H9 (cell line): Measurements from ENCODE around the gene SIPA1L3. TPM values are rescaled to one million over a fixed set of nuclear protein-coding genes. Genes with fewer than 3 reads are reported as not detected.

Source experiments
- DNase-seq: peaks from one replicate; pipeline ENCODE4 v3.0.0-alpha.2; 2017
- H2AFZ ChIP-seq: one replicate; pipeline ENCODE4 v1.6.1; 2013; ENCODE audit warnings: mild to moderate bottlenecking, low read length, control low read depth, moderate library complexity
- H2AK5ac ChIP-seq: 2 replicates; pipeline ENCODE4 v1.6.1; 2013; ENCODE audit warnings: low read length, control low read depth, mixed read lengths; ENCODE audit not compliant: insufficient read length
- H2BK120ac ChIP-seq: one replicate; pipeline ENCODE4 v1.6.1; 2013; ENCODE audit warnings: low read depth, mild to moderate bottlenecking, low read length, control low read depth, inconsistent platforms; ENCODE audit not compliant: poor library complexity, severe bottlenecking
- H2BK12ac ChIP-seq: 2 replicates; pipeline ENCODE4 v1.6.1; 2013; ENCODE audit warnings: low read length, control low read depth, mixed read lengths, low read depth; ENCODE audit not compliant: insufficient read length
- H2BK15ac ChIP-seq: 2 replicates; pipeline ENCODE4 v1.6.1; 2013; ENCODE audit warnings: low read depth, low read length, control low read depth
- H2BK20ac ChIP-seq: one replicate; pipeline ENCODE4 v1.6.1; 2013; ENCODE audit warnings: low read depth, mild to moderate bottlenecking, low read length, control low read depth, inconsistent platforms; ENCODE audit not compliant: poor library complexity, severe bottlenecking
- H2BK5ac ChIP-seq: 2 replicates; pipeline ENCODE4 v1.6.1; 2013; ENCODE audit warnings: low read length, control low read depth, mixed read lengths; ENCODE audit not compliant: insufficient read length
- H3K14ac ChIP-seq: 2 replicates; pipeline ENCODE4 v1.6.1; 2013; ENCODE audit warnings: low read length, control low read depth; ENCODE audit not compliant: insufficient read depth
- H3K18ac ChIP-seq: 2 replicates; pipeline ENCODE4 v1.6.1; 2013; ENCODE audit warnings: low read depth, mild to moderate bottlenecking, mixed read lengths, low read length, control low read depth; ENCODE audit not compliant: insufficient read length
- H3K23ac ChIP-seq: 2 replicates; pipeline ENCODE4 v1.6.1; 2013; ENCODE audit warnings: low read length, control low read depth, mixed read lengths, low read depth; ENCODE audit not compliant: insufficient read length
- H3K23me2 ChIP-seq: 2 replicates; pipeline ENCODE4 v1.6.1; 2013; ENCODE audit warnings: low read depth, mild to moderate bottlenecking, mixed read lengths, low read length, control low read depth; ENCODE audit not compliant: insufficient read length, poor library complexity, severe bottlenecking
- H3K27ac ChIP-seq: 2 replicates; pipeline ENCODE4 v1.5.1; 2013; ENCODE audit warnings: low read length, control low read depth, mixed read lengths, low read depth; ENCODE audit not compliant: insufficient read length
- H3K27me3 ChIP-seq: 2 replicates; pipeline ENCODE4 v1.6.1; 2013; ENCODE audit warnings: low read length, control low read depth, inconsistent platforms; ENCODE audit not compliant: insufficient read depth
- H3K4ac ChIP-seq: 2 replicates; pipeline ENCODE4 v1.6.1; 2013; ENCODE audit warnings: low read depth, mild to moderate bottlenecking, control low read depth, inconsistent platforms, low read length, moderate library complexity
- H3K4me1 ChIP-seq: 2 replicates; pipeline ENCODE4 v1.6.1; 2013; ENCODE audit warnings: low read length, control low read depth, inconsistent platforms; ENCODE audit not compliant: insufficient read depth
- H3K4me2 ChIP-seq: 2 replicates; pipeline ENCODE4 v1.6.1; 2013; ENCODE audit warnings: low read length, control low read depth, mixed read lengths; ENCODE audit not compliant: insufficient read length, insufficient read depth
- H3K56ac ChIP-seq: 2 replicates; pipeline ENCODE4 v1.6.1; 2013; ENCODE audit warnings: low read depth, mild to moderate bottlenecking, mixed read lengths, low read length, control low read depth; ENCODE audit not compliant: insufficient read length
- H3K79me1 ChIP-seq: 2 replicates; pipeline ENCODE4 v1.6.1; 2013; ENCODE audit warnings: low read depth, mild to moderate bottlenecking, moderate library complexity, low read length, control low read depth, inconsistent platforms; ENCODE audit not compliant: insufficient read depth, poor library complexity, severe bottlenecking
- H3K79me2 ChIP-seq: 2 replicates; pipeline ENCODE4 v1.6.1; 2013; ENCODE audit warnings: low read length, control low read depth, inconsistent platforms; ENCODE audit not compliant: insufficient read depth
- H3K9ac ChIP-seq: 2 replicates; pipeline ENCODE4 v1.6.1; 2013; ENCODE audit warnings: low read length, control low read depth, mixed read lengths; ENCODE audit not compliant: insufficient read length; ENCODE audit errors: extremely low read depth
- H3K9me3 ChIP-seq: one replicate; pipeline ENCODE4 v1.6.1; 2013; ENCODE audit warnings: low read depth, low read length, inconsistent platforms; ENCODE audit not compliant: control insufficient read depth
- H3T11ph ChIP-seq: one replicate; pipeline ENCODE4 v1.6.1; 2013; ENCODE audit warnings: mild to moderate bottlenecking, low read length, control low read depth, inconsistent platforms
- H4K20me1 ChIP-seq: one replicate; pipeline ENCODE4 v1.6.1; 2013; ENCODE audit not compliant: control insufficient read depth, insufficient read length, insufficient read depth
- H4K5ac ChIP-seq: 2 replicates; pipeline ENCODE4 v1.6.1; 2013; ENCODE audit warnings: low read depth, mild to moderate bottlenecking, mixed read lengths, low read length, control low read depth; ENCODE audit not compliant: insufficient read length
- H4K8ac ChIP-seq: replicated peaks from 2 replicates; pipeline ENCODE4 v1.6.1; 2013; ENCODE audit warnings: low read length, control low read depth, mixed read lengths, low read depth; ENCODE audit not compliant: insufficient read length
- H4K91ac ChIP-seq: 2 replicates; pipeline ENCODE4 v1.6.1; 2013; ENCODE audit warnings: low read depth, mild to moderate bottlenecking, moderate library complexity, mixed read lengths, low read length, control low read depth; ENCODE audit not compliant: insufficient read length
- H3K27ac Mint-ChIP-seq, 3 experiments: 2 replicates in 2 of 3; 3 replicates in 1 of 3; pipeline ENCODE4 v1.8.0; 2020 to 2021; ENCODE audit warnings: mixed read lengths in 3 of 3, mild to moderate bottlenecking in 1 of 3, moderate library complexity in 1 of 3
- H3K27me3 Mint-ChIP-seq: 2 replicates; pipeline ENCODE4 v1.8.0; 2021; ENCODE audit warnings: low read depth, mild to moderate bottlenecking, moderate library complexity, mixed read lengths
- H3K36me3 Mint-ChIP-seq, 3 experiments: 2 replicates in 2 of 3; 3 replicates in 1 of 3; pipeline ENCODE4 v1.8.0; 2020 to 2021; ENCODE audit warnings: low read depth in 3 of 3, mixed read lengths in 3 of 3; ENCODE audit not compliant: insufficient read depth in 1 of 3
- H3K4me1 Mint-ChIP-seq, 2 experiments: 2 replicates each; pipeline ENCODE4 v1.8.0; 2020; ENCODE audit warnings: mixed read lengths in 2 of 2
- H3K4me3 Mint-ChIP-seq, 2 experiments: 2 replicates in 1 of 2; 3 replicates in 1 of 2; pipeline ENCODE4 v1.8.0; 2020 to 2021; ENCODE audit warnings: mild to moderate bottlenecking in 2 of 2, mixed read lengths in 2 of 2, moderate library complexity in 1 of 2
- H3K9me3 Mint-ChIP-seq, 2 experiments: 2 replicates in 1 of 2; 3 replicates in 1 of 2; pipeline ENCODE4 v1.8.0; 2020; ENCODE audit warnings: mild to moderate bottlenecking in 2 of 2, mixed read lengths in 2 of 2, moderate library complexity in 1 of 2
- CTCF ChIP-seq: fragments of 200-600 bp; sonication (generic); conservative IDR thresholded peaks from 3 replicates; pipeline ENCODE4 v1.8.0; 2021; ENCODE audit warnings: antibody characterized with exemption, mild to moderate bottlenecking
- WGBS: extraction: QIAGEN DNeasy Blood & Tissue Kit; methylation state at CpG from one replicate; pipeline ENCODE4 v1.1.7; 2013; ENCODE audit warnings: missing lambda C conversion rate, low lambda C conversion rate, mixed read lengths; ENCODE audit not compliant: insufficient read length; ENCODE audit errors: extremely low coverage; 5-methylcytosine and 5-hydroxymethylcytosine counted together
- total RNA-seq: library from RNA; stranded (reverse); gene quantifications from 2 replicates; pipeline ENCODE4 v1.2.1, GENCODE V29; 2021

Gene SIPA1L3
- total RNA-seq, 1 experiment from 2014 or later = 40.1 TPM

DNA sequence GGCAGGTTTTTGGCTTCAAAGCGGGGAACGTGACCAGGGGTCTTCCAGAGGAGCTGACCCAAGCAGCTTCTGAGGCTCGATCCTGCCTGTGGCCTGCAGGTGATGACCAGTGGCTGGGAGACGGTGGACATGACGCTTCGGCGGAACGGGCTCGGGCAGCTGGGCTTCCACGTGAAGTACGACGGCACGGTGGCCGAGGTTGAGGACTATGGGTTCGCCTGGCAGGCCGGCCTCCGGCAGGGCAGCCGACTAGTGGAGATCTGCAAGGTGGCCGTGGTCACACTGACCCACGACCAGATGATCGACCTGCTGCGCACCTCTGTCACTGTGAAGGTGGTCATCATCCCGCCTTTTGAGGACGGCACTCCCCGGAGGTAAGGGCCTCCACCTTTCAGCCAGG is 223.4 kb downstream of the SIPA1L3 start:
- H3K4me1 Mint-ChIP-seq = peaks cover 7 to 12% of the 10 kb centered on the region in 2 experiments
- no peaks in the 10 kb centered on the region for H3K27me3 ChIP-seq
- no peak overlapping the region for H2AFZ ChIP-seq
- H2BK5ac ChIP-seq = no peak overlapping the region
- no peak for TF ChIP-seq CTCF
- H3K27ac ChIP-seq = no peak overlapping the region
- H3K4me3 Mint-ChIP-seq = no peak overlapping the region
- DNase-seq = no peak
- H3K23ac ChIP-seq = no peak overlapping the region
- no peak overlapping the region for H3K14ac ChIP-seq
- H3K18ac ChIP-seq = no peak overlapping the region
- no peaks in the 10 kb centered on the region for H3K79me2 ChIP-seq
- peaks cover 17 to 26% (median 24%) of the 10 kb centered on the region in 3 experiments for H3K36me3 Mint-ChIP-seq
- H3K27ac Mint-ChIP-seq = peak overlapping the region in 2 of 3 experiments; percentile 57 to 58; a peak in 2 of 7 replicates
- H4K91ac ChIP-seq = no peak overlapping the region
- no peak overlapping the region for H3K56ac ChIP-seq
- H3K23me2 ChIP-seq = no peaks in the 10 kb centered on the region
- H2BK20ac ChIP-seq = no peak overlapping the region
- no peak overlapping the region for H4K5ac ChIP-seq
- no peak overlapping the region for H3T11ph ChIP-seq
- no peak overlapping the region for H3K4me2 ChIP-seq
- H4K20me1 ChIP-seq = peaks cover 2% of the 10 kb centered on the region
- H4K8ac ChIP-seq = no peak overlapping the region
- no peaks in the 10 kb centered on the region for H3K9me3 ChIP-seq
- no peak overlapping the region for H2AK5ac ChIP-seq
- no peak overlapping the region for H2BK12ac ChIP-seq
- no peak overlapping the region for H3K4ac ChIP-seq
- H3K9ac ChIP-seq = no peak overlapping the region
- WGBS = no CpG with 5 or more reads among the region's 25 CpGs
- peaks cover 2 to 3% of the 10 kb centered on the region in 2 experiments; a peak in 3 of 5 replicates for H3K9me3 Mint-ChIP-seq
- H3K79me1 ChIP-seq = no peaks in the 10 kb centered on the region
- H2BK15ac ChIP-seq = no peak overlapping the region
- no peaks in the 10 kb centered on the region for H3K27me3 Mint-ChIP-seq
- H3K4me1 ChIP-seq = no peaks in the 10 kb centered on the region
- no peak overlapping the region for H2BK120ac ChIP-seq
